ENCODE results near the gene NEK6.

DNA sequence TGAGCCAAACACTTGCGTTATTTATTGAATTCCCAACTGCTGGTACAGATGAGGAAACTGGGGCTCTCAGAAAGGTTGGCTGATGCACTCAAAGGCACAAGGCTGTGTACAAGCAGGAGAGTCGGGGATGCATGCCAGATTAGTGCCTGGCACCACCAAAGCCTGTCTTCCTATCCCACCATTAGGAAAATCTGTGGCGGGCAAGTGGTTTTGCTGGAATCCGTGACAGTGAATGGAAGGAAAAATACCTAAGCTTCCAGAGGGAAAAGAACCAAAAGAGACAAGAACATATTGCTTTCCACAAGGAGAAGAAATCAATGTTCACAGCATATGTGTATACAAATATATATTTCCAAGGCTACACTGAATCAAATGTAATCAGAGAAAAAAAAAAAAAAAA is 106.4 kb downstream of the NEK6 start:
- TF ChIP-seq KDM1A (IDR thresholded peaks at IDR 0.05; ENCODE audit: low read depth) (no peak), SREBF2 (IDR thresholded peaks at IDR 0.05) (no peak), RAD21 (conservative IDR thresholded peaks at IDR 0.05 in 1 of 2, IDR thresholded peaks at IDR 0.05 in 1 of 2) (no peak), HDAC2 (IDR thresholded peaks at IDR 0.05) (no peak), POLR2A (IDR thresholded peaks at IDR 0.05; ENCODE audit: low read length) (no peak), BHLHE40 (IDR thresholded peaks at IDR 0.05; ENCODE audit: low read depth, low read length) (no peak)
- TF ChIP-seq, protein P1, sequence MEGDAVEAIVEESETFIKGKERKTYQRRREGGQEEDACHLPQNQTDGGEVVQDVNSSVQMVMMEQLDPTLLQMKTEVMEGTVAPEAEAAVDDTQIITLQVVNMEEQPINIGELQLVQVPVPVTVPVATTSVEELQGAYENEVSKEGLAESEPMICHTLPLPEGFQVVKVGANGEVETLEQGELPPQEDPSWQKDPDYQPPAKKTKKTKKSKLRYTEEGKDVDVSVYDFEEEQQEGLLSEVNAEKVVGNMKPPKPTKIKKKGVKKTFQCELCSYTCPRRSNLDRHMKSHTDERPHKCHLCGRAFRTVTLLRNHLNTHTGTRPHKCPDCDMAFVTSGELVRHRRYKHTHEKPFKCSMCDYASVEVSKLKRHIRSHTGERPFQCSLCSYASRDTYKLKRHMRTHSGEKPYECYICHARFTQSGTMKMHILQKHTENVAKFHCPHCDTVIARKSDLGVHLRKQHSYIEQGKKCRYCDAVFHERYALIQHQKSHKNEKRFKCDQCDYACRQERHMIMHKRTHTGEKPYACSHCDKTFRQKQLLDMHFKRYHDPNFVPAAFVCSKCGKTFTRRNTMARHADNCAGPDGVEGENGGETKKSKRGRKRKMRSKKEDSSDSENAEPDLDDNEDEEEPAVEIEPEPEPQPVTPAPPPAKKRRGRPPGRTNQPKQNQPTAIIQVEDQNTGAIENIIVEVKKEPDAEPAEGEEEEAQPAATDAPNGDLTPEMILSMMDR (IDR thresholded peaks at IDR 0.05) = no peak
